SK-N-MC (cell line): ENCODE results near the gene USP3.
"Not testable (repeated sequence)": the region's sequence is repeated elsewhere in the genome, so short reads cannot be mapped to it uniquely, and the experiment has no call there.

ENCODE experiments used
- DNase-seq: peaks from one replicate; pipeline ENCODE4 v3.0.0-alpha.2; 2011; ENCODE audit warnings: low read depth, low spot score
- H3K27ac ChIP-seq: fragments of 200-600 bp; sonication (generic); 2 replicates; pipeline ENCODE4 v1.5.1; 2016; ENCODE audit warnings: mixed run types
- H3K36me3 ChIP-seq: fragments of 200-600 bp; sonication (generic); 2 replicates; pipeline ENCODE4 v1.6.1; 2017; ENCODE audit warnings: antibody characterized with exemption, low read length, mixed read lengths; ENCODE audit not compliant: insufficient read depth
- H3K4me3 ChIP-seq: fragments of 200-600 bp; sonication (generic); 2 replicates; pipeline ENCODE4 v1.5.1; 2016
- H3K9ac ChIP-seq: fragments of 200-600 bp; sonication (generic); 2 replicates; pipeline ENCODE4 v1.8.0; 2017; ENCODE audit warnings: mixed run types, mixed read lengths; ENCODE audit not compliant: insufficient read length
- H3K9me3 ChIP-seq: fragments of 200-600 bp; sonication (generic); 2 replicates; pipeline ENCODE4 v1.6.1; 2017; ENCODE audit warnings: low read depth, mild to moderate bottlenecking, antibody characterized with exemption, low read length, moderate library complexity, mixed read lengths
- EZH2 ChIP-seq: fragments of 200-600 bp; sonication (generic); IDR thresholded peaks from one replicate; pipeline ENCODE4 v1.6.1; 2017; ENCODE audit warnings: antibody characterized with exemption
- FOXP2 ChIP-seq: optimal IDR thresholded peaks from 2 replicates; pipeline ENCODE3; 2011; ENCODE audit warnings: mild to moderate bottlenecking, moderate library complexity; ENCODE audit not compliant: insufficient read depth; ENCODE audit errors: extremely low read length, control extremely low read depth
- POLR2AphosphoS5 ChIP-seq: IDR thresholded peaks from 2 replicates; pipeline ENCODE4 v1.6.1; 2012; ENCODE audit warnings: mild to moderate bottlenecking, low read depth, low read length, borderline replicate concordance

Gene USP3

DNA sequence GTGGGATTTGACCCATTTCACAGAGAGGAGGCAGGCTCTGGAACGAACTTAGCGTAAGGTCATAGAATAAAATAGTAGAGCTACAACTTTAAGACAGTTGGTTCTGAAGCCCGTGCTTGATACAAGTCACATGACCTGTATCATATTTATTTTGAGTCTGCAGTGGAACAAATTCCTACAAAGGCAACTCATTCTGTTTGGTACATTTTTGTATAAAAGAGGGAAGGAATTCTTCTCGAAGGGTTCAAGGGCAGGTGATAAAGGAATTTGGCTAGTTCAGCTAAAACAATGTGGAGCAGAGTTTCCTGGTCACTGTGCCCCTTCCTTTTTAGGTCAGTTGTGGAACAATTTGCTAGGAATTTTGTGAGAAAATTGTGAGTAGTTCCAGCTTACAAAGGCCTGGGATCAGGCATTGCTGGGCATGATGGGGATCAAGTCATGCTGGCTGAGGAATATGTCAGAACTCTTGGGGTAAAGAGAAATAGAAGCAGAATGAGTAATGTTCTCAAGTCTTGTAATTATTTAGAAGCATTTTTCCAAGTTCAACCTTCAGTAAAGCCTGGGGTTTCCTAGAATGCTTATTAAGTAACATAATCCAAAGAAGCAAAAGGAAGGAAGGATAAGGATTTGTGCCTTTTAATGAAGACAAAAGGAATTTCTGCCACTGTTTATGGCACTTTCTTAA lies 19.1 kb downstream of the USP3 start:
- TF ChIP-seq EZH2 (no peak), FOXP2 (no peak), POLR2AphosphoS5 (no peak)
- H3K9me3 ChIP-seq = no peaks in the 10 kb centered on the region

DNA sequence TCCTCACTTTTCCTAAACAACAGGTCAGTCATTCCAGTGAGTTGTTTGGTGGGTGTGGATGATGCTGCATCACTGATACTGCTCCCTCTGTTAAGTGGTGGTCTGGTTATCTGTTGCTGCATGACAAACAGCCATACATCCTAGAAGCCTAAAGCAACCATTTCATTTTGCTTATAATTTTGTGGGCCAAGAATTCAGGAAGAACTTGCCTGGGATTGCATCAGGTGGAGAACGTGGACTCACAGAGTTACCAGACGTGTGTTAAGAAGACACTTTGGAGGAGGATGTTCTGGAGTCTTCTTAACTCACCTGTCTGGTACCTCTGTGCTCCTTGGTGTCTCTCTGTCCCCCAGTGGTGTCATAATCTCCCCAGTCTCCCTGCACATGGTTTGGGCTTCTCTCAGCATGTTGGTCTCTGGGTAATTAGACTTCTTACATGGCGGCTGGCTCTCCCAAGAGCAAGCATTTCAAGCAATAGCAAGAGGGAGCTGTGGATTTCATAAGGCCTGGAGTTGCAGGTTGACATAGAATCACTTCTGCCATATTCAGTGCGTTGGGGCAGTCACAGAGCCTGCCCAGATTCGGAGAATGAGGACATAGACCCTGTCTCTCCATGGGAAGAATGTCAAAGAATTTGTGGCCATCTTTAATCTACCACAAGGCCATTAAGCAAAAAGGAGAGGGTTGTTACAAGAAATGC lies 20.1 kb downstream of the USP3 start:
- H3K9me3 ChIP-seq = no peaks in the 10 kb centered on the region
- H3K9ac ChIP-seq = no peak overlapping the region
- no peak overlapping the region; the same call in 1 of the 2 replicates for H3K27ac ChIP-seq
- DNase-seq = no peak
- TF ChIP-seq POLR2AphosphoS5 (no peak), EZH2 (no peak), FOXP2 (no peak)
- no peaks in the 10 kb centered on the region for H3K36me3 ChIP-seq
- H3K4me3 ChIP-seq = no peak overlapping the region

More for the DNA sequence above, 19.1 kb downstream of the USP3 start:
- Histone ChIP-seq H3K4me3 (no peak overlapping the region), H3K9ac (no peak overlapping the region), H3K36me3 (no peaks in the 10 kb centered on the region), H3K27ac (no peak overlapping the region; the same call in 1 of the 2 replicates)
- no peak for DNase-seq

- Histone ChIP-seq H3K4me3 (no peak overlapping the region), H3K9me3 (no peaks in the 10 kb centered on the region), H3K27ac (no peak overlapping the region), H3K9ac (no peak overlapping the region), H3K36me3 (no peaks in the 10 kb centered on the region)
- TF ChIP-seq POLR2AphosphoS5 (no peak), EZH2 (no peak), FOXP2 (no peak)
- no peak for DNase-seq
Observed at GRCh38 chr15:63526401-63526800, 22.0 kb downstream of the USP3 start.

- Histone ChIP-seq H3K27ac (no peak overlapping the region), H3K9ac (no peak overlapping the region), H3K36me3 (no peaks in the 10 kb centered on the region), H3K9me3 (no peaks in the 10 kb centered on the region), H3K4me3 (no peak overlapping the region)
- DNase-seq = no peak
- no peak for TF ChIP-seq POLR2AphosphoS5
- TF ChIP-seq EZH2 = no peak
- no peak for TF ChIP-seq FOXP2
Observed at GRCh38 chr15:63528138-63528659, 23.8 kb downstream of the USP3 start.

DNA sequence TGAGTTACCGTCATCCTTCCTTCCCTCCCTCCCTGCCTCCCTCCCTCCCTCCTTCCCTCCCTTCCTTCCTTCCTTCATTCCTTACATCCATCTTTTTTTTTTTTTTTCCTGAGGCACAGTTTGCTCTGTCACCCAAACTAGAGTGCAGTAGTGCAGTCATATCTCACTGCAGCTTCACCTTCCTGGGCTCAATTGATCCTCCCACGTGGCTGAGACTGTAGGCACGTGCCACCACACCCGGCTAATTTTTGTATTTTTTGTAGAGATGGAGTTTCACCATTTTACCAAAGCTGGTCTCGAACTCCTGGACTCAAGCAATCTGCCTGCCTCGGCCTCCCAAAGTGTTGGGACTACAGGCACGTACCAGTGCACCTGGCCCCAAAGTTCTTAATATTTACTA lies 25.8 kb downstream of the USP3 start:
- Histone ChIP-seq H3K9ac (no peak overlapping the region), H3K27ac (peak overlapping the region; percentile 90; the same call in 1 of the 2 replicates), H3K36me3 (no peaks in the 10 kb centered on the region; the same call in 1 of the 2 replicates), H3K9me3 (no peaks in the 10 kb centered on the region), H3K4me3 (no peak overlapping the region)
- no peak for TF ChIP-seq FOXP2
- no peak for TF ChIP-seq POLR2AphosphoS5
- TF ChIP-seq EZH2 = no peak
- DNase-seq = no peak

DNA sequence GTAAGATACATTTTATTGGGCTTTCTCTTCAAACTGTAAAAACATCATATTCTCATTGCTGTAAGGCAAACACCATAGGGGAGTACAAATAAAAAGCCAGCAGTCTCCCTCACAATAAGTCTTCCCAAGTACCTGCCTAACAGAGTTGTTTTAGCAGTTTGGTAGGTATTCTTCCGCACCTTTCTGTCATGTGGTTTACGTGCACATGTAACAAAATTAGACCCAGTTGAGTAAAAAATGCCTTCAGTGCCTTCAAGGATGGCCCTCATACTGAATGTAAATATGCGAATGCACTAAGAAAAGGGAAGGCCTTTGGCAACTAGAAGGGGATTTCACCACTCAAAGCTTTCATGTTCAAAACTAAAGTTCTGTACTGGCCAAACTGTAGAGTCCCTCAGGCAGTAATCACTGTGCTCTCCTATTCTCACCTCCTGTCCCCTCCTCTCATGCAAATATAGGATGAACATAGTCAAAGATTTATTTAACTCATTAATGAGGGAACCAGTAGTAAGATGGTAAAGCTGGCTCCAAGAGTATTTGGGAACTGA lies 26.4 kb downstream of the USP3 start:
- no peak overlapping the region for H3K4me3 ChIP-seq
- H3K9me3 ChIP-seq = no peaks in the 10 kb centered on the region
- peak overlapping the region; percentile 90 for H3K27ac ChIP-seq
- no peaks in the 10 kb centered on the region; the same call in 1 of the 2 replicates for H3K36me3 ChIP-seq
- no peak for DNase-seq
- H3K9ac ChIP-seq = no peak overlapping the region
- no peak for TF ChIP-seq POLR2AphosphoS5

GRCh38 chr15:63531586-63531985 lies 27.2 kb downstream of the USP3 start:
- H3K9ac ChIP-seq = peak overlapping the region; percentile 52
- DNase-seq = no peak
- peak overlapping the region; percentile 90 for H3K27ac ChIP-seq
- peak overlapping the region; percentile 48 for H3K4me3 ChIP-seq
- no peaks in the 10 kb centered on the region for H3K9me3 ChIP-seq
- TF ChIP-seq EZH2 (no peak), POLR2AphosphoS5 (no peak), FOXP2 (no peak)
- H3K36me3 ChIP-seq = no peaks in the 10 kb centered on the region; the same call in 1 of the 2 replicates

GRCh38 chr15:63532307-63532744 lies 27.9 kb downstream of the USP3 start:
- peak overlapping the region; percentile 90 for H3K27ac ChIP-seq
- DNase-seq = peak; percentile 90

DNA sequence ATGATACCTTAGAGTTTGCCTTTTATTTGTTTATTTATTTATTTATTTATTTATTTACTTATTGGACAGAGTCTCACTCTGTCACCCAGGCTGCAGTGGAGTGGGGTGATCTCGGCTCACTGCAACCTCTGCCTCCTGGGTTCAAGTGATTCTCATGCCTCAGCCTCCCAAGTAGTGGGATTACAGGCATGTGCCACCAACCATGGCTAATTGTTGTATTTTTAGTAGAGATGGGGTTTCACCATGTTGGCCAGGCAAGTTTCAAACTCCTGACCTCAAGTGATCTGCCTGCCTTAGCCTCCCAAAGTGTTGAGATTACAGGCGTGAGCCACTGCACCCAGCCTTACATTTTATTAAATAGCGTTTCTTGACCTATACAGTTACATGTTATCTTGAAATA lies 30.5 kb downstream of the USP3 start:
- not testable (repeated sequence) for H3K9ac ChIP-seq, DNase-seq, H3K9me3 ChIP-seq, H3K4me3 ChIP-seq, H3K27ac ChIP-seq, H3K36me3 ChIP-seq

More at GRCh38 chr15:63532307-63532744, 27.9 kb downstream of the USP3 start:
- Histone ChIP-seq H3K36me3 (no peaks in the 10 kb centered on the region; the same call in 1 of the 2 replicates), H3K9me3 (no peaks in the 10 kb centered on the region), H3K9ac (peak overlapping the region; percentile 52), H3K4me3 (peak overlapping the region; percentile 48)
- TF ChIP-seq FOXP2 = peak; percentile 61
- TF ChIP-seq POLR2AphosphoS5 = peak; percentile 66
- no peak for TF ChIP-seq EZH2
